NCI-H510A (cell line): Measurements from ENCODE around the gene CIB4.
"Not testable (repeated sequence)": the region's sequence is repeated elsewhere in the genome, so short reads cannot be mapped to it uniquely, and the experiment has no call there.

Source experiments
- DNase-seq: peaks from one replicate; lab custom pipeline; 2025; lab: John Stamatoyannopoulos, UW

Gene CIB4

DNA sequence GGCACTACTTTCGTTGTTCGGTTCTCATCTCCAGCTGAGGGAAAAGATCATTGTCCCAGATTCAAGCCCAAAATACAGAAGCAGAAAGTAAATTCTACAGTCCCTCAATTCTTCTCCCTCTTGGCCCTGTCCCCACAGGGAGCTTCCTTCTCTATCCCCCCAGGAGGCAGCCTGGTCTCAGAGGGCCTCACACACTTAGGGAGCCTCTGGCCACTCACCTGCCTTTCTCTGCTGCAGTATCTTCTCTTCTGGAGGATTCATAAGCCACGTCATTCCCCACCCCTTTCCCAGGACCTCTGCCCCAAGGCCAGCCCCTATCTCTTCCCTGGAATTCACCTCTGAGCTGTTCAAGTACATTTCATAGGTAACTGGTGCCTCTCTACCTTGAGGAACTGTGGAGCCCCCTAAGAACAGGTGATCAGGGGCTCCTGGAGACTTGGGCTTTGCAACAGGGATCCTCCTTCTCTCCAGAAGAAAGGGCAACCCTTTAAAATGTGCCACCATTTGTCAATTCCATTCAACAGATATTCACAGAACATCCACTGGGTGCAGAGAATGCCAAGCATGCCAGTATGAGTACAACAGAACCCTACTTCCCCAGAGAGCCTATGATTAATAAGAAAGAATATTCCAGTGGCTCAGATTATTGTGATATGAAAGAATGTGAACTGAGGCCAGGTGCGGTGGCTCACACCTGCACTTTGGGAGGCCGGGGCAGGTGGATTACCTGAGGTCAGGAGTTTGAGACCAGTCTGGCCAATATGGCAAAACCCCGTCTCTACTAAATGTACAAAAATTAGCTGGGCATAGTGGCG lies 72.9 kb downstream of the CIB4 start:
- DNase-seq: no peak

DNA sequence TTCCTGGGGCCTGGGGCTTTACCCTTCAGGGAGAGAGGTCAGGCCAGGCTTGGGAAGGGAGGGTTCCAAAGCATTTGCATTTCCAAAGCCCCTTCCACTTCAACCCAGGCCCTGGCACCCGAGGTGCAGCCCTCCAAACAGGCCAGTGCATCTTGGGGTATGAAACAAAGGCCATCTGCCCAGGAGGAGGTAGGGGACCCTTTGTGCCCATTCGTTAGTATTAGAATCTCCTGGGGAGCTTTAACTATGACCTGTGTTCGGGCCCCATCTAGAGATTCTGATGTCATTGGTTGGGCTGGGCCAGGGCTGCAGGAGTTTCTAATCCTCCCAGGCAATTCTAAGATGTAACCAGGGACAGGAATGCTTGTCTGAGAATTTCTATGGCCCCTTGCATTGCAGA lies 73.6 kb downstream of the CIB4 start:
- DNase-seq: no peak

DNA sequence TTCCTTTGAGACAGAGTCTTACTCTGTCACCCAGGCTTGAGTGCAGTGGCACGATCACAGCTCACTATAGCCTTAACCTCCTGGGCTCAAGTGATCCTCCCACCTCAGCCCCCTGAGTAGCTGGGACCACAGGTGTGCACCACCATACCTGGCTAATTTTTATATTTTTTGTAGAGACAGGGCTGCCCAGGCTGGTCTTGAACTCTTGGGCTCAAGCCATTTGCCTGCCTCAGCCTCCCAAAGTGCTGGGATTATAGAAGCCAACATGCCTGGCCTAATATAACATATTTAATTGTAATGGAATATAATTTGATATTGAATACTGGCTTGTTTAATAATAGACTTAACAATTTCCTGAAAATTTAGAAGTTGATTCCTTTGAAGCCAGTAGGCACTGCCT lies 74.4 kb downstream of the CIB4 start:
- not testable (repeated sequence) for DNase-seq

DNA sequence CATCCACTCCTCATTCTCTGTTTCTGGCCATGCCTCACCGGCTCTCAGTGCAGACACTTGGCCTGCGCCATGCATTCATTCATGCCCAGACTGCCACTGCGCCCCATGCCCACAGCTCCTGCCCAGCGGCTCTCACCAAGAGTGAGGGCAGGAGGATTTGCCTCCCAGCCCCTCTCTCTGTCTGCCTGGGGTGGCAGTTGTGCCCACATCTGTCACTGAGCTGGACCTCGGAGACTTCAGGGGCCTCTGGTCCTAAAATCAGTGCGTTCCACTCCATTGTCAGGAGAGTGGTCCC lies 75.1 kb downstream of the CIB4 start:
- no peak for DNase-seq

DNA sequence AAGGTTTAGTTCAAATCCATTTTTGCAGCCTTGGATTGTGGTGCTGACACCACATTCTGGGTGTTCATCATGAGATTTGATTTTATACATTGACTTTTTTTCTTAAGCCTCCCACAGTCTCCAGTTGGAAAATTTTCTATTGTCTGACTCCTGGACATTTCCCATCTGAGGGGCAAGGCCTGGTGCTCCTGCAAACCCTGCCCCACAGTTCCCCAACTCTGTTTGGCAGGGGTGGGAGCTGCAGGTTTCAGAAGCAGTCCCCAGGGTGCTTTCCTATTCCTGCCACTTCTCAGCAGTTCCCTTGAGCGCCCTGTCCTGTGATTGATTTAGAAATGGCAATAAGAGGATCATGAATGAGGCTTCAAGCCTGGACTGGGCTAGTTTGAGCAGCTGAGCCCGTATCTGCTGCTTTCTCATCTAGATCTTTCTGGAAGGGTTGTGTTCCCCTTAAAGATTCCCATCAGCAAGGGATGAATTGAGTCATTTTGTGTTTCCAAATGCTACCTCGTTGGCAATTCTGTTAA lies 77.0 kb downstream of the CIB4 start:
- DNase-seq: no peak

DNA sequence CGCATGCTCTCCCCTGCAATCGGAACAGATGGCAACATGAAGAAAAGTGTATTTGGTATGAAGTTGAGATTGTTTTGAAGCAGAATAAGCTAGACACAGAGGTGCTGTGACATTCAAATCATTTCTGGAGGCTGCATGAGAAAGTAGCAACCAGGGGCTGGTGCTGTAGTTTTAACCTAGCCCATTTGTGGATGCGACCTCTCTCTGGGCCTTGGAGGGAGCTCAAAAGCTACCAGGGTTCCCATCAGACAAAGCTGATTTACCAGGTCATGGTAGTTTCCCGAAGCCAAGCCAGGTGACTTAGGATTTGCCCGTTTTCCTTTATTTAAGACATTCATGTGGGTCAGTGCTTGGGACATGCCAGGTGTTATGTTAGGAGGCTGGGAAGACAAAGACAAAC lies 77.5 kb downstream of the CIB4 start:
- DNase-seq: no peak

DNA sequence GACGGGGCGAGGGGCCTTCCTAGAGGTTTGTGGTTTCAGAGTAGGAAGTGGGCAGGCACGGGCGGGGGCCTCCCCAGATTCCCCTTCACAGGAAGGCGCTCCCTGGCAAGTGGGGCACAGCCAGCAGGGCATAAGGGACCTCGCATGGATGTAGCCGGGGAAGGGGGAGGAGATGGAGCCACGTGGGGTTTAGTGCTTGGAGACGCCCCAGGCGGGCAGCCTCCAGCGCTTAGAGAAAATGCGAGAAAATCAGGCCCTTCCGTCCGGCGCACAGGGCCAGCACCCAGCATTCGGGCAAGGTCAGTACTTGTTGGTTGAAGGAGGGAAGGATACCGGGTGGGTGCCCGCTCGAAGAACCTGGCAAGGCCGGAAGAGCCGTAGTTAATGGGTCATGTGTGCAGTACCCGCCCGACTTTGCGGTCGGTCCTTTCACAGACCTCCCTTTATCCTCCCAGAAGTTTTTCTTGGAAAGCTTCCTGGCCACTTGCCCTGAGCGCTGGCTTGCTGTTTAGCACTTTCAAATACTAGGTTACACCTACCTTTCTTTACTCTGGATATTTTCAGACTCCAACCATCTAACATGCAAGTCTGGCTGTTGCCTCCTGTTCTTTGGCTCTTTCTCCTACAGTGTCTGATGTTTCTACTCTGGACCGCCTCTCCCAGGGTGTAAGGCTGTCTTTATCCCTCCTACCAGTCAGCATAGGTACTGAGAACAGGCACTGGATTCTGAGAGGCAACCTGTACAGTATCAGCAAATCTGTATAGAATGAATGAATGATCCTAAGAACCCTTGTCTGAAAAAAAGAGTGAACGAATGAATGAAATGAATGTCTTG lies 78.1 kb downstream of the CIB4 start:
- DNase-seq: peak; percentile 53

DNA sequence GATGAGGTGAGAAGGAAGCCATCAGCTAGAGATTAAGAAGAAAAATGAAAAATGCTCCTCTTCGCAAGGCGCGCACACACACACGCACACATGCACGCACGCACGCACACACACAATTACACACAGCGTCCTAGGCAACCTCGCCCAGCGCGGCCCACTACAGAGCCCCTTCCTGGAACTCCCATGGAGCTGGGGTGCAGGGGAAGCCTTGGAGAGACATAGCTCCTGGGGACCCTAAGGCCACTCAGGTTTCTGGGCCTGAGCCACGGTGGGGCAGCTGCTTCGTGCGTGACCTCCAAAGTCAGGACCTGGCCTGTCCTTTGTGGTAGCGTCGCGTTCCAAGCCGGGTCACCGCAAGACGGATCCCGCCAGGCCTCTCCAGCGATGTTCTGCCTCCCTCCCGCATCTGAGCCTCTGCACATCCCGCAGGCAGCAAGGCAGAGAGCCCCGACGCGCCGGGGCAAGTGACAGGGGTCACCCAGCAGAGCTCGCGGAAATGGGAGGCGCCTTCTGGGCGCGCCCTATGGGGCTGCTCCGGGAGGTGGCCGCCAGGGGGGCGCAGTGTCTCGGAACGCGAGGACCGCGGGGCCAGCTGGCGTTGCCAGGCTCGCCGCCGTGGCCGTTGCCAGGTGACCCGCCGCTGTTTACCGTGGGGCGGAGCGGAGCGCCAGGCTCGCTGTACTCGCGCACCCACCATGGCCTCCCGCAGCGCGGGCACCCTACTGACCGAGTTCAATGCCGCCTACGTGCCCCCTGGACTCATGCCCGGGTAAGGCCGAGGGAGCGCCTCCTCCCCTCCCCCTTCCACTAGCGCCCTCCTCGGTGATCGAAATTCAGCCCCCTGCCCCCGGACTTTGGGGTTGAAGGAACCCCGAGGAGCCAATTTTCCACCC lies 79.0 kb downstream of the CIB4 start:
- peak; percentile 76 for DNase-seq

DNA sequence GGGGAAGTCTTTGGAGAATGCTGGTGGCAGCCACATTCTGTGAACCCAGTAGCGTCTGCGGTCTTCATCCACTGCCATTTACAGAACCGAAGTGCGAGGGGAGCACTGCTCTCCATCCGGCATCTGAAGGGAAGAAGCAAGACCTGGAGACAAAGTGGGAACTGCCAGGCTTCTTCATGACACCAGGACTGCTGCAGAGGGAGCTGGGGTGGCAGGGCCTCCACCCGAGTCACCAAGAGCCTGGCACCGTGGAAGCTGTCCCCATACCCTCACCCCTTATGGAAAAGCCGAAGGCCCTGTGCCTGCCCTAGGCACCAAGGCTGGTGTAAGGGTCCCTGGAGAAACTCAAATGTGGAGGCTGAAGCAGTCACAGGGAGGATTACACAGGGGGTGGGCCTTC lies 79.8 kb downstream of the CIB4 start:
- no peak for DNase-seq

DNA sequence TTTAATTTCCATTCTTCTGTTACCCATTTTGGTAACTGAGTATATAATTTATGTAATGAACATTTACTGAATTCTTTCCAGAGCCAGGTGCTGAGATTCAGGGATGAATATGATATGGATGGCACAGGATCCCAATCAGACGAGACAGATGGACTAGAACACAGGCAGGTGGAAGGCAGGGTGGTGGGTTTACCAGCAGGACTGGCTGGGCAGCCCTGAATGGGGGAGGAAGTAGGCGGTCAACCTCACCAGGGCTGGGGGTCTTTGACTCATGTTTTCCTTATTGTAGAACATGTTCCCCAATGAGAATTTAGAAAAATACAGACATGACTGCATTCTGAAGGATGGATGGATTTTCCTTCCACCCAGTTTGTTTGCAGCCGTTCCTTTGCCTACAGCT lies 80.3 kb downstream of the CIB4 start:
- no peak for DNase-seq

DNA sequence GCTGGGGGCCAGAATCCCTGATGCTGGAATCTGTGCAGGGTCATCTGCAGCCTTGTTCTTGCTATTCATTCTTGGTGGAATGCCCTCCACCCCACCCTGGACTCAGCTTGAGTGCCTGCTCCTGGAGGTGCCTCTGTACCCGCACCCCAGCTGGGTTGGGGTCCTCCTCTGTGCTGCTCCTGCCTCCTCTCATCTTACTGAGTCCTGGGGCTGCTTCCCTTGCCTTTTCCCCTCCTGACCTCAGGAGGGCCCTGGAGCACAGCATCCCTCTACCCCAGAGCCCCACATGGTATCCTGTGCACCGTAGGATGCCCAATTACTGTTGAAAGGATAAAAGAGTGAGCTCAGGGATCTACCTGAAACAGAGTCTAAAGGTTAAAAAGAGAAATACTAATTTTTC lies 81.6 kb downstream of the CIB4 start:
- DNase-seq: no peak

DNA sequence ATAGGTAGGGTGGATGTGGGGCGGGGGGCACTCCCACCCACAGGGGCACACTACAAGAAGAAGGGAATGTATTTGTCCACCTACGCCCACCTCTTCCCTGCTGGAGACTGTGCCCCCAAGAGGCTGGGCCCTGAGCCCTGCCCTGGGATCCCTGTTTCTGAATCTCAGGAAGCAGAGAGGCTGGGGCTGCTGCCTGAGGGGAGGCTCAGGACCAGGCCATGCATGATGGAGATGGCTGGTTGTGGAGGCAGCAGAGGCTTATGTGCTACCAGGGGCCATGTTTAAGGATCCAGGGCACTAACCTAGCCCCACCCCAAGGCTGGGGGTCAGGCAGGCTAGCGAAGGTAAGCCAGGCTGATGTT lies 82.1 kb downstream of the CIB4 start:
- DNase-seq: no peak

DNA sequence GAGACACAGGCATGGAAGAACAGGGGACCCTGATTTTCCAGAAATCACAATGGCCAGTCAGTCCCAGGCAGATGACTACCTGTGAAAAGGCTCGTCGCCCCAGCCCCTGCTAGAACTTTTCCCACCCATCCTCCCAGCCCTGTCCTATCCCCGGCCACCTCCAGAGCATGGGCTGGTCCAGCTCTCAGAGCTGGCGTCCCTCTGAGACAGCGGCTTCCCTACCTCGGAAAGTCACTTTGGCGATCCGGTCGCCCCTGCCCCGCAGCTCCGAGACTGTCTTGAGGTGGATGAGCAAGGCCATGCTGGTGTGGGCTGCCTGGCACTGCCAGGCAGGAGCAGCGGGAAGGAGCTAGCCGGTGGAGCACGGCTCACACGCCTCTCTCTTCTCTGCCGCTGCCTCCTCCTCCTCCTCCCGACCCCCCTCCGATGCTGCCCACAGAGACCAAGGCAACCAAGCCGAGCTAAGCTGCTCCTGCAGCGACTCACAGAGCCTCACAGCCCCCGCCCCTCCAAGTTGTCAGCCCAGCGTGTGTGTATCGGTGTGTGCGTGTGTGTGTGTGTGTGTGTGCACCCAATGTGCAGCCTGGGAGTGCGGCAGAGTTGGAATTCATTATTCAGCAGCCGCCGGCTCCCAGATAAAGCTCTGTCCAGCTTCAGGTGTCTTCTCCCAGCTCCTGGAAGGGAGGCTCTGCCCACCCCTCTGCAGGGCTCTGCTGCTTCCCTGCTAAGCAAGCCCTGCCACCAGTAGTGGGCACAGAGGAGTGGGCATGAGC lies 82.7 kb downstream of the CIB4 start:
- DNase-seq: no peak

DNA sequence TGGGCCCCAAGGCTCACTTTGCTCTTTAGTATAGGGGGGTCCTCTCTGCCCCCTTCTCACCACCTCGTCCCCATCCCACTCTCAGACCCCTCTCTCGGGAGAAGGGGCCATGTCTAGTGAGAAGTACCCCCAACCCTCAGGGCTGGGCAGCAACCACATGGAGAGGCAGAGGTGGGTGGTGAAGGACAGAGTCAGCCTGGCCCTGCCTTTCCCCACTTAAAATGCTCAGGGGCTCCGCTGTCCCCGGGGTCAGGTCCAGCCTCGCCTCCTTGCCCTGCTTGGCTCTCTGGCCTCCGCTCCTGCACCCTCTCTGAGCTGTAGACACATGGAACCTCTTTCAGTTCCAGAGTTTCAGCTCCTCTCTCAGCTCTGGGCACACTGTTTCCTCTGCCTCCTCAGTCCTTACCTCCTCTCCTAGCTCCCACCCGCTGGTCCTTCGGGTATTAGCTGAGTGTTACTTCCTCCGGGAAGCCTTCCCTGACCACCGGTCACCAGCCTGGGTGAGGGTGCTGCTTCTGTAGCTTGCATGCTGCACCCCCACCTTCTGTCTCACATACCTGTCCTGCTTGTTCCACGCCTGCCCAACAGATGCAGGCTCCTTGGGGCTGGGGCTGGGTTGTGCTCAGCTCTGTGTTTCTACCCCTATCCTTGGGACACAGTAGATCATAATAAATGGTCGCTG lies 83.8 kb downstream of the CIB4 start:
- DNase-seq: no peak

DNA sequence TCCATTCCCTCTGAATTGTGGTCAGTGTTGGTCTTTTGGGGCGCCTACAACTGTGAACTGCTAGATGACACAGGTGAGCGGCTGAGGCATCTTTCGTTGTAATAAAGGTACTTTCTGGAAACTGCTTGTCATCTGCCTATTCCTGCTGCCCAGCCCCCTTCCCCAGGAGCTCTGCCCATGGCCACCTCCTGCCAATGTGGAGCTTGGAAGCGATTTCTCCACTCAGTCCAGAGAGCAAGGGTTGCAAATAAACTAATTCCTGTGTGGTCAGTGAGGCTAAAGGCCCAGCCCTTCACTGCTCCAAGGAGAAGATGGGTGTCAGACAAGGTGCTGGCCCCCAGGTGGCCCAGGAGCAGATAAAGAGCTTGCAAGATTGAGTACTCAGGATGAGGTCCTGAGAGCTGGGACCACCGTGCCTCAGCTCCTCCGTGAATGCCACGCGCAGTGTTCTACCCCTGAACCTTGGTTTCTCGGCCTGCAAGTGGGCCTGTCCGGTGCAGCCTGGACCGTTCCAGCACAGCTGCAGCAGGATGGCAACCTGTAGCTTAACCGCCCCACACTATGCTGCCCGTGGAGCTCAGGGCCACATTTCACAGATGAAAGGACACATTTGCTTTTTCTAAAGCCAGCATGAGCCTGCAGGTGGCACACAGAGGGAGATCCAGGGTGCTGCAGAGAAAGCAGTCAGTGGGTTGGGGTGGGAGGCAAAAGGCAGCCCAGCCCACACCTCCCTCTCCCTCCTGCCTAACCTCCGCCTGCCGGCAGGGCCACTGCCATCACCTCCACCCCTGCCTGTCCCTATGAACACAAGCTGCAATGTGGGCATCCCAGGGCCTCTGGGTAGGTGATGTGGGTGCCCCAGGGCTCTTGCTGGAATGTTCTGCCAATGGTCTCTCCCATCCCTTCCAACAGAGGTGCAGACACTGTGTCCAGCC lies 84.6 kb downstream of the CIB4 start:
- no peak for DNase-seq

DNA sequence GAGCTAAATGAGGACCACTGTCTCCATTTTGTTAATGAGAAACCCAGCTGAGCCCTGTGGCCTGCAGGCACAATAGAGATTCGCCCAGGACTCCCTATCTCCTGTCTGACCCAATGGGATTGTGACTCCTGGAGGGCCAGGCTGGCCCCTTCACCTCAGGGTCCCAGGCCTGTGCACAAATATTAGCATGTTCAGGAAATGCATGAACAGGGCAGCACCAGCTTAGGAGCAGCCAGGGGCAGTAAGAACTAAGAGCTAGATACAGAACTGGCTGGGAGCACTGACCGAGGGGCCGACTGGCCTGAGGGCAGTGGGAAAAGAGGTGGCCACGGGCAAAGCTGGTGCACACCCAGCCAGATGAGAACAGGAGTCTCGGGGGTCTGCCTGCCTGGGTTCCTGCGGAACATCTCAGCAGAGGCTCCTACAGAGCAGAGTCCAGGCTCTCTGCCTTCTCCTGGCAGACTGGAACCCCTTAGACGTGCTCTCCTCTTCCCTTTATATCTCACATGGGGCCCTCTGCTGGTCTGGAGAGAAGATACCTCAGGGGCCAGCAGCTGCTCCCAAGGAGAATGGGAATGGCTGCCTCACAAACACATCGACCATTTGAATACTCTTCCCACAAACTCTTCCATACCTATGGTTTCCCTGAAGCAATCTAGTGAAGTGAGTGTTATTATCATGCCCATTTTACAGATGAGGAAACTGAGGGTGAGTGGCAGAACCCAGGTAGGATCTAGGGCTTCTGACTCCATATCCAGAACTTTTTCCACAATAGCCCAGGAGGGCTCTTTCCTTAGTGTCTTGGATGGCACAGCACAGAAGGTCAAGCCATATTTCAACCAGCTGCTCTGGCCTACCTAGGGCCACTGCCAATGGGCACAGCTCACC lies 85.7 kb downstream of the CIB4 start:
- DNase-seq: peak; percentile 36

DNA sequence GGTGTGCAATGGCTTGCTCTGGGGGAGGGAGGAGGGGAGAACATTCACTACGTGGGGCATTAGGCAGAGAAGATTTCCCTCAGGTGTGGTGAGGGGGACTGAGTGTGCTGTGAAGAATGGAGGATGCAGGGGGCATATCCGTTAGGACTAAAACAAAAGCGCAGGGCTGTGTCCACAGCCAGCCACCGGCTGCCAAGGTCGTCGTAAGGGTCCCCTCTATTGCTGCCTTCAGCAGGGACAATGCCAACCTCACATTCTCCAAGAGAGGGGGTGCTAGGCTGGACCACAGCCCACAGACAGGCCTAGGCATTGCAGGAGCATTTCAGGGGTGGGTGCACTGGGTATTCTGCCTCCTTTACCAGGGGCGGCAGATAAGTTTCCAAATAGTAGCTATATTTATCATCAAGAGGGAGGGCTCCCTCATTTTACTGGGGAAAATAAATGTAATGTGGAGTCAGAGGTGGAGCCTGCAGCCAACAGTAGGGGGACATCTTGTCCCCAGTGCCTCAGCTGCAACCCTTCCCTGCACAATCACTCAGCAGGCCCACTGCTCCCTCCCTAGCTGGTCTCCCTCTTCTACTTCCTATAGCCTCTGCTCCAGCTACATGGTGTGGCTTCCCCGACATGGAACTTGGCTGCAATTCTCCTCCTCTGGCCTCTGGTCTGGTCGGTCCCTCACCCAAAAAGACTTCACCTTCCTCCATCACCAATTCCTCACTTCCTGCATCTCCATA lies 88.4 kb downstream of the CIB4 start:
- no peak for DNase-seq
